Testis (tissue), 3 donors: ENCODE data around the gene CRIP1. TPM values are rescaled to one million over a fixed set of nuclear protein-coding genes. Genes with fewer than 3 reads are reported as not detected.

Experiments
- DNase-seq: peaks from one replicate; pipeline ENCODE4 v3.0.0-alpha.2; 2019
- H3K27ac ChIP-seq, 2 donors: fragments of 200-600 bp; sonication (generic); one replicate each; pipeline ENCODE4 v1.5.1; 2019
- H3K27me3 ChIP-seq: fragments of 200-600 bp; sonication (generic); one replicate; pipeline ENCODE4 v1.5.1; 2019
- H3K36me3 ChIP-seq: fragments of 200-600 bp; sonication (generic); one replicate; pipeline ENCODE4 v1.5.1; 2017; ENCODE audit warnings: low read depth; ENCODE audit errors: missing control alignments
- H3K4me1 ChIP-seq: fragments of 200-600 bp; sonication (generic); one replicate; pipeline ENCODE4 v1.5.1; 2019
- H3K4me3 ChIP-seq, 2 donors: fragments of 200-600 bp; sonication (generic); one replicate each; pipeline ENCODE4 v1.5.1; 2017 to 2019
- H3K9me3 ChIP-seq: fragments of 200-600 bp; sonication (generic); one replicate; pipeline ENCODE4 v1.5.1; 2017
- CTCF ChIP-seq, 3 experiments: fragments of 450-650 bp in 2 of 3; fragments of 200-600 bp in 1 of 3; sonication (generic) in 1 of 3; IDR thresholded peaks; one replicate each; pipeline ENCODE4 v1.5.1; 2016 to 2019; ENCODE audit warnings: antibody characterized with exemption in 3 of 3, mild to moderate bottlenecking in 2 of 3, moderate library complexity in 1 of 3
- POLR2A ChIP-seq: fragments of 450-650 bp; IDR thresholded peaks from one replicate; pipeline ENCODE4 v1.6.1; 2017; ENCODE audit warnings: antibody characterized with exemption, mild to moderate bottlenecking, moderate library complexity
- WGBS, 2 donors: methylation state at CpG; one replicate each; pipeline ENCODE4 v1.1.5; 2018; 5-methylcytosine and 5-hydroxymethylcytosine counted together
- intact Hi-C: fragments of 100-400 bp; cut with DNase I; formaldehyde crosslinking; loops from one replicate; pipeline ENCODE4 v1.15.1; 2023; ENCODE audit warnings: low total_unique reads
- polyA plus RNA-seq: library from polyadenylated mRNA; stranded (reverse); fragments of 350-450 nt; fragmentation: Illumina TruSeq; extraction: RNeasy Lipid Tissue Mini Kit (QIAGEN cat#74804); gene quantifications from one replicate; pipeline ENCODE4 v1.2.3, GENCODE V29; 2014; ENCODE audit warnings: low read depth, low replicate concordance; ENCODE audit not compliant: insufficient read depth
- total RNA-seq, 2 donors: library from RNA; depleted of rRNA; stranded (reverse); fragments of >200 nt; gene quantifications; one replicate each; pipeline ENCODE4 v1.2.3, GENCODE V29; 2016

CRIP1 gene
- total and polyA plus RNA-seq, 3 donors from 2014 or later, result 3.0 to 154 (median 4.4) TPM

DNA sequence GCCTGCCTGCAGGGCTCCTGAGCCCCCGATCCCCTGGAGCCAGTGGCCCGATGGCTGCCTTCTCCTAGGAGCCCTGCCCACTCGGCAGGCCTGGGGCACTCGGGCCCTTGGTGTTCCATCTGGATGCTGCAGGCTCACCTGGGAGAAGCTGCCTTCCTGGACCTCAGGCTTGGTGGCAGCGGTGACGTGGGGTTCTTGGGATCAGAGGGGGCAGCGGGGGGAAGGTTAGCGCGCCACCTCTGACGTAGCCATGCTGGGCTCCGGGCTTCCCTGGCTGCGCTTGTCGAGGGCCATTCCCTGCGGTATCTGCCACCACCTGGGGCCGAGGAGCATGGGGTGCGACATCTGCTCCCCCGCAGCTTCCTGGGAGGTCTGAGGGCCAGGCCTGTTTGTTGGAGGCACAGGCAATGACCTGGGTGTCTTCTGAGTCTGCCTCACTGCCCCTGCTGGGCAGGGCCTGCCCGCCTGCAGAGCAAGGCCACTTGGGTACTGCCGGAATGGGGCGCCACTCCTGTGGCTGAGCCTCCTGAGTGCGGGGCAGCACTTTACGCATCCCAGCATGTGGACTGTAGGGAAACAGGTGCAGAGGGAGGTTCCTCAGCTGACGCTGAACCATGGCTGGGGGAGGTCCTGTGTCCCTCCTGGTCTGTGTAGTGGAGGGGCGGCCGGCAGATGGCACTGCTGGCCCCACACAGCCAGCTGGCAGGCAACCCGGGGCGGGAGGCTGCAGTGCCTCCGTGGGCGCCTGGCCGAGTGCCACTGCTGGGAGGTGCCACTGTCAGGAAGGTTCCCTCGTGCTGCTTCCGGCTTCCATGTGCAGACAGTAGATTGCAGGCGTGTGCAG, 46.8 kb upstream of the CRIP1 start:
- Histone ChIP-seq H3K9me3 (no peaks in the 10 kb centered on the region), H3K27ac (no peak overlapping the region), H3K36me3 (no peaks in the 10 kb centered on the region), H3K4me1 (no peaks in the 10 kb centered on the region), H3K27me3 (no peaks in the 10 kb centered on the region), H3K4me3 (no peak overlapping the region)
- intact Hi-C loops, result no loop called here
- 80 to 91% methylated on average over 7 to 29 of the region's 33 CpGs for WGBS, 2 donors
- no peak for TF ChIP-seq CTCF (IDR thresholded peaks at IDR 0.05)
- TF ChIP-seq POLR2A, result no peak
- DNase-seq, result no peak

GRCh38 chr14:105440554-105440900, 46.2 kb upstream of the CRIP1 start:
- Histone ChIP-seq H3K4me1 (no peaks in the 10 kb centered on the region), H3K4me3 (no peak overlapping the region), H3K27ac (no peak overlapping the region), H3K36me3 (no peaks in the 10 kb centered on the region), H3K27me3 (no peaks in the 10 kb centered on the region), H3K9me3 (no peaks in the 10 kb centered on the region)
- TF ChIP-seq CTCF (IDR thresholded peaks at IDR 0.05), result no peak
- no peak for TF ChIP-seq POLR2A
- WGBS, 2 donors, result 91 to 95% methylated on average over 14 to 15 of the region's 15 CpGs
- no peak for DNase-seq
- intact Hi-C loops, result no loop called here

GRCh38 chr14:105440992-105441391, 45.7 kb upstream of the CRIP1 start:
- Histone ChIP-seq H3K9me3 (no peaks in the 10 kb centered on the region), H3K4me3 (no peak overlapping the region), H3K36me3 (no peaks in the 10 kb centered on the region), H3K4me1 (no peaks in the 10 kb centered on the region), H3K27ac (no peak overlapping the region), H3K27me3 (no peaks in the 10 kb centered on the region)
- intact Hi-C loops, result no loop called here
- 93 to 97% methylated on average over 2 to 9 of the region's 9 CpGs for WGBS, 2 donors
- TF ChIP-seq CTCF (IDR thresholded peaks at IDR 0.05) (no peak), POLR2A (no peak)
- no peak for DNase-seq

GRCh38 chr14:105442125-105442524, 44.6 kb upstream of the CRIP1 start:
- no peak for DNase-seq
- 56 to 75% methylated on average over 17 of the region's 17 CpGs for WGBS, 2 donors
- intact Hi-C loops, result no loop called here
- TF ChIP-seq CTCF (IDR thresholded peaks at IDR 0.05), result no peak
- TF ChIP-seq POLR2A, result no peak
- Histone ChIP-seq H3K36me3 (no peaks in the 10 kb centered on the region), H3K27ac (no peak overlapping the region), H3K27me3 (no peaks in the 10 kb centered on the region), H3K9me3 (no peaks in the 10 kb centered on the region), H3K4me1 (no peaks in the 10 kb centered on the region), H3K4me3 (no peak overlapping the region)

GRCh38 chr14:105442834-105443233, 43.9 kb upstream of the CRIP1 start:
- intact Hi-C loops, result no loop called here
- Histone ChIP-seq H3K27me3 (no peaks in the 10 kb centered on the region), H3K36me3 (no peaks in the 10 kb centered on the region), H3K4me1 (no peaks in the 10 kb centered on the region), H3K27ac (no peak overlapping the region), H3K4me3 (no peak overlapping the region), H3K9me3 (no peaks in the 10 kb centered on the region)
- WGBS, 2 donors, result 86% methylated on average over 12 of the region's 12 CpGs
- TF ChIP-seq POLR2A, result no peak
- DNase-seq, result no peak
